GM19328 (cell line): ENCODE measurements around the gene KRT75.

Experiments
- ATAC-seq: cut with Tn5 transposase; IDR thresholded peaks from one replicate; pipeline ENCODE4 v1.9.1; 2021; ENCODE audit warnings: mild to moderate bottlenecking, moderate library complexity; ENCODE audit not compliant: unreplicated experiment

Gene KRT75

GRCh38 chr12:52440821-52441319, 6.7 kb upstream of the KRT75 start:
- ATAC-seq, result no peak

- ATAC-seq, result no peak
Measured at GRCh38 chr12:52439845-52440244, 5.7 kb upstream of the KRT75 start.

GRCh38 chr12:52439420-52439819, 5.2 kb upstream of the KRT75 start:
- ATAC-seq, result no peak

GRCh38 chr12:52438305-52439301, 4.4 kb upstream of the KRT75 start:
- no peak for ATAC-seq

GRCh38 chr12:52437508-52437907, 3.3 kb upstream of the KRT75 start:
- no peak for ATAC-seq

GRCh38 chr12:52436828-52437474, 2.8 kb upstream of the KRT75 start:
- no peak for ATAC-seq

GRCh38 chr12:52436000-52436827, 2.0 kb upstream of the KRT75 start:
- ATAC-seq, result no peak

- no peak for ATAC-seq
Measured at GRCh38 chr12:52435659-52435999, 1.5 kb upstream of the KRT75 start.

GRCh38 chr12:52434760-52435530, 774 bp upstream of the KRT75 start:
- ATAC-seq, result no peak

GRCh38 chr12:52433501-52434080, 580 bp downstream of the KRT75 start:
- ATAC-seq, result no peak

- no peak for ATAC-seq
Measured at GRCh38 chr12:52432559-52433207, 1.5 kb downstream of the KRT75 start.

GRCh38 chr12:52428121-52428520, 6.0 kb downstream of the KRT75 start:
- no peak for ATAC-seq

GRCh38 chr12:52427083-52427482, 7.1 kb downstream of the KRT75 start:
- no peak for ATAC-seq

GRCh38 chr12:52426034-52426433, 8.1 kb downstream of the KRT75 start:
- no peak for ATAC-seq

- ATAC-seq, result no peak
Measured at GRCh38 chr12:52425466-52425865, 8.7 kb downstream of the KRT75 start.

- no peak for ATAC-seq
Measured at GRCh38 chr12:52423661-52424500, 10.3 kb downstream of the KRT75 start.

- no peak for ATAC-seq
Measured at GRCh38 chr12:52423035-52423434, 11.1 kb downstream of the KRT75 start.

- ATAC-seq, result no peak
Measured at GRCh38 chr12:52419656-52420055, 14.5 kb downstream of the KRT75 start.
